Endometrial microvascular endothelial cells (primary cell): Measurements from ENCODE around the gene CISH. TPM values are rescaled to one million over a fixed set of nuclear protein-coding genes. Genes with fewer than 3 reads are reported as not detected.

Source experiments
- in situ Hi-C: cut with HindIII; loops from 2 replicates; pipeline ENCODE4 v1.10.0; 2017; ENCODE audit warnings: low sequenced_read_pairs, low pct_unique_long_range_greater_than_20kb; ENCODE audit errors: inconsistent ontology term
- total RNA-seq: library from RNA; depleted of rRNA; stranded (reverse); fragments of >200 nt; gene quantifications from one replicate; pipeline ENCODE4 v1.2.3, GENCODE V29; 2015; ENCODE audit errors: inconsistent ontology term

Gene CISH
- total RNA-seq, 1 donor from 2014 or later: 0.19 TPM

DNA sequence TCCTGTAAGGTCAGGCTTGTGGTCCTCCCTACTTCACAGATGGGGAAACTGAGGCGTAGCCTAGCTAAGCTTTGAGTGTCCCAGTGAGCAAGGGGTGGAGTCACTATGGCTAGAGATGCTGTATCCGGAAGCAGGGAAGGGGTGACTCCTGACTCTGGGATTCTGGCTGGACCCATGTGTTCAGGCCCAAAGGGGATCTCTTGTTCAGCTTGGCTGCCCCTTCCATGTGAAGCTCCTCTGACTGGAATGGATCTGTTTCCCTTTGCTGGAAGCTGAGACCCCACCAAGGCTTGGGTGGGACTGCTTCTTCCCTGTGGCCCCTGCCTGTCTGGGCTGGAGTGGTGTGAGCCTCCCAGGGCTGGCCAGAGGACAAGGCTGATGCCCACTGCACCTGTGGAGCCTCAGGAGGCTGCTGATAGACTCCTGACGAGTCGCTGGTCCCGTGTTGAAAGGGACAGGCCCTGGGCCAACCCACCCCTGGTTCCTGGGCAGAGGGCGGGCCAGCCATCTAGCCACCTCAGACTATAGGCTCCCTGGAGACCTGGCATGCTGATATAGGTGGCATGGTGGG lies 6.4 kb upstream of the CISH start:
- in situ Hi-C loops: loop anchor here (25.0 kb wide), 1 partner anchor 769 kb away; the partner anchor contains the start of genes MANF and RBM15B

DNA sequence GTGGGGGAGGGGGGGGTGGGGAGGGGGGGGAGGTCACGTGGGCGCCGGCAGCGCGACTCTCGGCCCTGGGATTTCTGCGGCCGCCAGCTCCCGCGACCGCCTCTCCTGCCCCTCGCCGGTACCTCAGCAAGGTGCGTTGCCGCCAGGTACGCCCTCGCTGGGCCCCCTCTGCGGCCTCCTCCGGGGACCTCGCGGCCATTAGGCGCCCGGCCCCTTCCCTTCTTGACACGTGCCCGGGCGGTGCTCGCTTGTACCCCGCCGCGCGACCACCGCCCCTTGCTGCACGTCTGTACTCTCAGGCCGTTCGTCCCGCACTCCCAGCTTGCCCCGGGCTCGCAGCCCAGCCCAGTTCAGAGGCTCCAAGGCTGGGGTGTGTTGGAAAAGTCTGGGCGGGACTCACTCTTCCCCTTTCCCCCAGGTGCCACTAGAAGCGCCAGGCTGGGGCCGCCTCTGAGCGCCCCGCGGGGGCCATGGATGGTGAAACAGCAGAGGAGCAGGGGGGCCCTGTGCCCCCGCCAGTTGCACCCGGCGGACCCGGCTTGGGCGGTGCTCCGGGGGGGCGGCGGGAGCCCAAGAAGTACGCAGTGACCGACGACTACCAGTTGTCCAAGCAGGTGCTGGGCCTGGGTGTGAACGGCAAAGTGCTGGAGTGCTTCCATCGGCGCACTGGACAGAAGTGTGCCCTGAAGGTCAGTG lies 5.7 kb upstream of the CISH start, which contains the start of gene MAPKAPK3:
Gene MAPKAPK3 (plus strand): TSS at position 56 of the 696 bp plus-strand sequence. CDS start 415 bp downstream, at position 471.
- in situ Hi-C loops: loop anchor here (25.0 kb wide), 1 partner anchor 770 kb away; the partner anchor contains the start of genes MANF and RBM15B

DNA sequence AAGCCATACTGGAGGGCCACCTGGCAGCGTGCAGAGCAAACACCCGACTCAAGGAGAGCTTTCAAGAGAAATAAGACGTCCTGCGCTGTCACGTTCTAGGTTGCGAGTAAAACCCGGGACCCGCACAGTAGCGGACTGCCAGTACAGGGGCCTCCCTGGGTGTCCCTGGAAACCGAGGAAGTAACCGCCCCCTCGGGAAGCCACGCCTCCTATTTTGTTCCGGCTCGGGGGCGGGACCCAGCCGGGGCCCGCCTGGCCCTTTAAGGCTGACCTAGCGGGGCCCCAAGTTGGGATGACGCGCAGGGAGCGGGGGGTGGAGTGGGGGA lies 5.2 kb upstream of the CISH start:
- in situ Hi-C loops: loop anchor here (25.0 kb wide), 1 partner anchor 771 kb away; the partner anchor contains the start of genes MANF and RBM15B

DNA sequence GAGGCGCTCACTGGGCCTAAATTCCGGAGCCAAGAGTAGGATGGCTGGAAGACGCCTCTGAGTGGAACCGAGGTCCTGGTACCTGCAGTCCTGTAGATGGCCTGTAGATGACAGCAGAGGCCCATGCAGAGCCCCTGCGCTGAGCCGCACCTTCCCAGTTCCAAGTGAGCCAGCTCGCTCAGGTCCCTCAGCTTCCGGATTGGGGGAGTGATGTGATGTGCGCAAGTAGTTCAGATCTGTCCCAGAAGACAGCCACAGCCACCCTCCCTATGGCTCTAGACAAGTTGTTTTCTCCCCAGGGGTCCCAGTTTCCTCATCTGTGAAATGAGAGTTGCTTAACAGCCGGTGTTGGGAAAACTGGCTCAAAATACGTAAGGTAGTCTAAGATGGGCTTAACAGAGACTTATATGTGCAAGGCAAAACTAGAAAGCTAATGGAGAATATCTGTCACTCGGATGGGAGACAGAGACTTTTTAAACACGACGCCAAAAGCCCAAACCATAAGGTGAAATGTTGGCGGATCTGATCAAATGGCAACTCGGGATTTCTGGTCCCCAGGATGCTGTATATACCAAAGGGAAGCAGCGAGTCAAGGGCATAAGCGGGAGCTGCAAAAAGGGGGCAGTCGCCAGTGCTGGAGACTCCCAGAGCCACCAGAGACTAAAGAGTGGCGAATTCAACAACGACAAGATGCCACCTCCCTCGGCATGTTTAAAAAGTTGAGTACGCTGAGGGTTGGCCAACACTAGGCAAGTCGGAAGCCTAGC lies 4.6 kb upstream of the CISH start:
- in situ Hi-C loops: loop anchor here (25.0 kb wide), 1 partner anchor 771 kb away; the partner anchor contains the start of genes MANF and RBM15B

DNA sequence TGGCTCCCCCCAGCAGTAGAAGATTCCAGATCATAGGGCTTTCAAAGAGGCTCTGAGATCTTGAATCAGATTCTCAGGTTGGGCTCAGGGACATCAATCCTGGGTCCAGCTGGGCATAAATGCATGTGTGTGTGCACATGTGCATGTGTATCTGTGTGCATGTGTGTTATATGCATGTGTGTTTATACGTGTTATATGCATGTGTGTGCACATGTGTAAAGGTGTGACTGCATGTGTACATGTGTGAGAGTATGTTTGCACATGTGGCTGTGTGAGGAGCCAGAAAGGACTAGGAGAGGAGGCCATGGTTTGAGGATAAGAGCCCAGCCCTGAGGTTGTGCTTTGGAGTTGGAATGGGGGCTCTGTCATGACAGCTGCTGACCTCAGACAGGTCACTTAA lies 3.6 kb upstream of the CISH start:
- in situ Hi-C loops: loop anchor here (25.0 kb wide), 1 partner anchor 772 kb away; the partner anchor contains the start of genes MANF and RBM15B

DNA sequence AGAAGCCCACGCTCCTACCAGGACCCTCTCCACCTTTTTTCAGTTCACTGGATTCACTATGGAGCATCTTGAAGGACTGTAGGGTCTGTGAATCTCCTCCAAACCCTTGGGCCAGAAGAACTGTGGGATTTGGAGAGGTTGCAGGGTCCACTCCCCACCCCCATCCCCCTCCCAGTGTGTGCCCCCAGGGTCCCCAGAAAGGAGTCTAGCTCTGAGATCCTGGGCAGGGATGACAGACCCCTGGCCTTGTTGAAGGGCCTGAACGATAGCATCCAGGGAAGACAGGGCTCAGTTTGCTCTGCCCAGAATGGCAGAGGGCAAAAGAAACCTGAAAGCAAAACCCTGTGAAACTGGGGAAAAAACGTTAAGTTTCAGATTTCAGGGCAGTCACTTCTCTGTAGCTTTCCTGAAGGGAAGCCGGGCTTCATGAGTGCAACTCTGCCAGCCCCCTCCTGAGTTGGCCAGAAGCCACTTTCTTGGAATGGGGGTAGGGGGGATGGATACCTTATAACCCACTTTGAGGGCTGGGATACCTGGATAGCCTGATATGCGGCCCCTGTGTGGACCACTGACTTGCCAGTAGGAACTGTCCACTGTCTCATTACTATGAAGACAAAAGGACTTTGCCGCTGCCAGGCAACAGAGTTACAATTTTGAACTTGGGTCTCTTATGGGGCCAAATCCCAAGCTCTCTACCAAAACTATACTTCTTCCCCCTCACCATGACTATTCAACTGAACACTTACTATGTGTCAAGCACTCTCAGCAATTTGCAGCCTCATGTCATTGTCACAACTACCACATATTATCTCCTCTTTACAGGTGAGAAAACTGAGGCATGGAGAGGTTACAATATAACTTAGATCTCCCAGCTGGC lies 1.6 kb upstream of the CISH start:
- in situ Hi-C loops: loop anchor here (25.0 kb wide), 1 partner anchor 774 kb away; the partner anchor contains the start of genes MANF and RBM15B

DNA sequence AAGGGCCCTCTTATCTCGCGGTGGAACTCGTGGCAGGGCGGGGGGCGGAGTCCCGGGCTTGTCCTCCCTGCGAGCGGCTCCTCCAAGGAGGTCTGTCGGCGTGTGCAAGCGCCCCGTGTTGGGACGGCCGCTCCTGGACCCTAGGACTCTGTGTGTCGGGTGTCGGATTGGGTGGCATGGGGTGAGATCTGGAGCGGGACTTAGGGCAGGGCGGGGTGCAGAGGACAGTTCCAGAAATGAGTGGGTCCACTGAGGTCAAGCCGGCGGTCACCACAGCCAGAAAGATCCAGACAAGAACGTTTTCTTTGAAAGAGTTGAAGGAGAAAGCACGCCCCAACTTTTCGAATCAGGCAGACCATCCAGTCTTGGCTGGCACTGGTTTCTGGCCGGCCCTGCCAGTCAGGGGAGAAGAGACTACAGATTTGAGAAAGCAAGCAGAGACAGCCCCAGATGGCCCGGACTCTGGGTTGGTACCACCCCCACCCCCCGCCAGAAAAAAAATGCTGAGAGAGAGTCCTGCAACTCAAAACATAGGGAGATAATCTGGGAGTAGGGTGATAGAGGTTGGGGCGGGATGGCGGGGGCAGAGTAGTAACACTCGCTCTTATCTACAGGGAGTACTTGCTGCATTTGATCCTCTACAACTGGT lies 784 bp upstream of the CISH start:
- in situ Hi-C loops: loop anchor here (25.0 kb wide), 1 partner anchor 775 kb away; the partner anchor contains the start of genes MANF and RBM15B

DNA sequence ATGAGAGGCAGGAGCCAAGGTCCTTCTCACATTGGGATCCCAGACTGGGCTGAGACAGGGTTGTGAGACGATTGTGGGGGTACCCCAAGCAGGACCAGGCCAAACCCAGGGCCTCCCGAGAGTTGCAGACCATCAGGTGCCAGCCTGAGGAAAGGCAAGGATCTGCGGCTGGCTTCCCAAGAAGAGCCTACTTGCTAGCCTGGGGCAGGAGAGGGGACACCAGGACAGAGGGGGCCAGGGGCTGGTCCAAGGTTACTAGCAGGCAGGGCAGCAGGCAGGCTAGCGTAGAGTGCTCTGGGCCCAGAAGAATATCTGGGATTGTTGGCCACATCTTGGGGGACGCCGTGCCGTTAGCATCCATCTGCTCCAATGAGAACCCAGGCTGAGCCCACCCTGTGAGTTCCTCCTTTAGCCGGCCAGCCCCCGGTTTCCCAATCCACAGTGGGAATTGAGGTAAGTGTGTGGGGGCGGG lies 546 bp downstream of the CISH start:
- in situ Hi-C loops: loop anchor here (25.0 kb wide), 1 partner anchor 776 kb away; the partner anchor contains the start of genes MANF and RBM15B

DNA sequence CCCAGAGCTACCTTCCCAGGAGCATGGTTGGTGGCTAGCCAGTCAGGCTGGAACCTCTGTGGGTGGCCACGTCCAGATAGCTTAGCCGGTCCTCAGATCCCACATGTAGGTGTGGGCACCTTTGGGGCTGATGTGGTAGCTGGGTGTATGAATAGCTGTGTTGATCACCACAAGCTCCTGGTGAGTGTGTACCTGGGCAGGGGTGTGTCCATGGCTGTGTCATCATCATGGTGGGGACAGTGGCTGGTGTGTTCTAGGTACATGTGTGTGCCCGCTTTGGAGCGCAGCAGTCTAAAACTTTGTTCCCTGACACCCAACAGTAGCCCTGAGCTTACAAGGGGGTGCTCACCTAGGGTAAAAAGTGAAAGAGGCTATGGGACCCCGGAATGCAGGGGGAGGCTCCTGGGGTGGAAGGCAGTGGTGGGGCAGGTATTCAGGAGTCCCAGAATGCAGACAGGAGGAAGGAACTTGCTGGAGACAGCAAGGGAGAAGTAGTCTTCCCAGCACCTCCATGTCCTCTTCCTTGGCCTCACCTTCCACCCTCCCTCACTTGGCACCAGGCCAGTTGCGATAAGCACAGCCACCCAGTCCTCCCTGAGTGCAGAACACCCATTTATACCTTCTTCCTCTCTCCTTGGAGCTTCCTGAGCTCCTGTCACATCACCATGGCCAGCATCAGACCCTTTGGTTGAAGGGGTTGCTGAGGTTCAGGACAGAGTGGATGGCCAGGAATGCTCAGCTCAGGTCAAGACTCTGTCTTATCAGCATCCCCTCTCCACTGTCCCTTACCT lies 1.2 kb downstream of the CISH start:
- in situ Hi-C loops: loop anchor here (25.0 kb wide), 1 partner anchor 777 kb away; the partner anchor contains the start of genes MANF and RBM15B

DNA sequence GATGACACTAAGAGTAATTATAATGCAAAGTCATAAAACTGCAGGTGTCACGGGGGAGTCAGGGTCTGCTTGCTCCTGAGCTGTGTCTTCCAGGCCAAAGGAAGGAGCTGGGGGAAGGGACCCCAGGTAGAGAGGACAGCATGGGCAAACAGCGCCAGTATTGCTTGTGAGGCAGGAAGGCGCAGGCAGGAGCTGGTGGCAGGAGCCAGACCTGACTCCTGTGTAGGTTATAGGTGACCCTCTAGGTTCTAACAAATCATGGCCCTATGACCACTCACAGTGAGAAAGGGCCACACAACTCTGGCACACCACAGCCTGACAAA lies 1.9 kb downstream of the CISH start:
- in situ Hi-C loops: loop anchor here (10.0 to 25.0 kb wide), 2 partner anchors 75 to 778 kb away; partner anchors contain the start of genes MANF and RBM15B

DNA sequence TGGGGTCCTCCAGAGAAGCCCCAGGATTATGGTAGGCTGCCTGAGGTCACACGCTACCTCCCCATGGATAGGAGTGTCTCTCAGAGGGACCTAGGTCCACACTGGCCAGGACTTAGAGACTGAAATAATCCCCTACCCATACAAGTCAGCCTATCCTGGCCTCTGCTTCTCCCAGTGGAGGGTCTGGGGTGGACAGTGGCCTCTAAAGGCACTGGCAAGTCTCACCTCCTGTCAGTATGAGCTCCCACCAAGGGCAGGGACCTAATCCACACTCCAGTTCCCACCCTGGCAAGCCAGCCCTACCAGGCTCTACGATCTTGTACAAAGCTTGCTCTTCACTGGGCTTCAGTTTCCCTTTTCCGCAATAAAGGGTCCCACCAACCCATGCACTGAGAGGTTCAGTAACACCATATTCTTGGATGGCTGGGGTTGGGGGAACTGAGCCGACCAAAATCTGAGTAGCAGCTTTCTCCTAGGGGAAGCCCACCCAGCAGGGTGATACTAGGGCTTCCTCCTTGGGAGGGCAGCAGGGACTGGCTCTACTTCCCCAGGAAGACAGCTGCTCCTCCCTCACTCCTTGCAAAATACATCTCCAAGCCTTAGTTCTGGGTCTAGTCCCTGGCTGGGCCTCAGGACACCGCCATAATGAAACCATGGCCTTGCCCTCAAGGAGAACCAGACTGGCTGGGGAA lies 2.4 kb downstream of the CISH start:
- in situ Hi-C loops: loop anchor here (10.0 to 25.0 kb wide), 2 partner anchors 74 to 778 kb away; partner anchors contain the start of genes MANF and RBM15B

DNA sequence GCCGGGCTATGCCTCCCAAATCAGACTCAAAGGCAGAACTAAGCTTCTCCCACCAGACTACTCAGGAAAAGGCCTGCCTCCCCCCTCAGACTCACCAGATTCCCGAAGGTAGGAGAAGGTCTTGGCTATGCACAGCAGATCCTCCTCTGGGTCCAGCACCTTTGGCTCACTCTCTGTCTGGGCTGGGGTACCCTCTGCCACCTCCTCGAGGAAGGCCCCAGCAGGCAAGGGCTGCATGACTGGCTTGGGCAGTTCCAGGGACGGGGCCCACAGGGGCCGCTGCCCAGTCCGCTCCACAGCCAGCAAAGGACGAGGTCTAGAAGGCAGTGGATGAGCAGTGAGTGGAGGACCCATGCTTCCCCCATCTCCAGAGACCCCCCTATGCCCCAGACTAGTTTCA lies 3.3 kb downstream of the CISH start:
- in situ Hi-C loops: loop anchor here (10.0 to 25.0 kb wide), 2 partner anchors 73 to 779 kb away; partner anchors contain the start of genes MANF and RBM15B

DNA sequence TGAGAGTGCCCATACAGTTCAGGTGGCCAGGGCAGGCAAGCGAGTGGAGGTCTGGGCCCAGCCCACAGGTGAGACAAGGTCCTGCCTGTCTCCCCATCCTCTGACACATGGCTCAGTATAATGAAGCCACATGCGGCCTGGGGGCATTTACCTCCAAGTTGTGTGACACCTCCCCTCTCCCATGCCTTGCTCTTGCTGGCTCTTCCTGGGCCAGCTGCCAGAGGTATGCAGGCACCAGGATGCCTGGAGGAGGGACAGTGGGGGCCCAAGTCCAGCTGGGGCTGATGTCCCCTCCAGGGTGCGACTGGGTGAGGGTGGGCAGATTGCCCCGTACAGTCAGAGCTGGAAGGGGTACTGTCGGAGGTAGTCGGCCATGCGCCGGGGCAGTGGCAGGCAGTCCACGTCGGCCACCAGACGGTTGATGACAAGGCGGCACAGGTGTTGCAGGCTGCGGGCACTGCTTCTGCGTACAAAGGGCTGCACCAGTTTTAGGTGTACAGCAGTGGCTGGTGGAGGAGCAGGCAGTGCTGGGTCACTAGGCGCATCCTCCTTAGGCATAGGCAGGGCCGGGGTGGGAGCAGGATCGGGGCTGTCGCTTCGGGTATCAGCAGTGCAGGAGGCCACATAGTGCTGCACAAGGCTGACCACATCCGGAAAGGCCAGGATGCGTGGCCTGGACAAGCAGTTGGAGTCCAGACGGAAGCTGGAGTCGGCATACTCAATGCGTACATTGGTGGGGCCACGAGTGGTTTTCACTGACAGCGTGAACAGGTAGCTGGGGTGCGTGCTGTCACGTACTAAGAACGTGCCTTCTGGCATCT lies 4.1 kb downstream of the CISH start:
- in situ Hi-C loops: loop anchor here (10.0 to 25.0 kb wide), 2 partner anchors 73 to 780 kb away; partner anchors contain the start of genes MANF and RBM15B

DNA sequence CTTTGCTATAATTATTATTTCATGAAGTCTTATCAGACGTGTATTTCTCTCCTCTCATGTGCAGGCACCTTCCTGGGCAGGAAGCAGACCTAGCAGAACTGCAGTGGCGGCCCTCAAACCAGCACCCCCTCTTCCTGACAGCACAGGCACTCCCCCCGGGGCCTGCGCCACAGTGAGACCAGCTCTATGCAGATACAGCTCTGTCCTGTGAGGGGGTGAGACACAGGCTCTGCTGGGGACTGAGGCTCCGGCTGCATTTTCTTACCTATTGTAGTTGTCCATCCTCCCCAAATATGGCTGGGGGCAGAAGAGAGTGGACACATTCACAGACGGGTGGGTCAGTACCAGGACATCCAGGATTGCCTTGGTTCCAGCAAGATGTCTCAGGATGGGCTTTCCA lies 5.0 kb downstream of the CISH start:
- in situ Hi-C loops: loop anchor here (10.0 to 25.0 kb wide), 2 partner anchors 72 to 781 kb away; partner anchors contain the start of genes MANF and RBM15B

DNA sequence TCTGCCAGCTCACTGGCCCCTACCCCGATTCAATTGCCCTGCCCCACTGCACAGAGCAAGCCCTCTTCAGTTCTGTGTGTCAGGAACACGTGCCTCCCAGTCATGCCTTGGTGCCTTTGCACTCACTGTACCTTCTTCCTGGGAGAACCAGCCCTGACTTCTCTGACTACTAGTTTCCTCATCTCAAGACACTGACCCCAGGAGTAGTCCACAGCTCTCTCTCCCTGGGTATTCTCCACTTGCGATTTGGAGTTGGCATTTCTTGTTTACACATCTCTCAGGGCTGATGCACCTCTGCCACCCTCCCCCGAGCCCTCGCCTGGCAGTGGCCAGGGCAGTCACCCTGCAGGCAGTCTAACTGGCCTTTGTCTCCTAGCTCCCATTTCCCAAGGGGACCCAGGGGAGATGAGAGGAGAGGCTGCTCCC lies 5.7 kb downstream of the CISH start:
- in situ Hi-C loops: loop anchor here (10.0 to 25.0 kb wide), 2 partner anchors 71 to 781 kb away; partner anchors contain the start of genes MANF and RBM15B
